ENCODE results near the gene SCGB1A1.

SCGB1A1 gene

DNA sequence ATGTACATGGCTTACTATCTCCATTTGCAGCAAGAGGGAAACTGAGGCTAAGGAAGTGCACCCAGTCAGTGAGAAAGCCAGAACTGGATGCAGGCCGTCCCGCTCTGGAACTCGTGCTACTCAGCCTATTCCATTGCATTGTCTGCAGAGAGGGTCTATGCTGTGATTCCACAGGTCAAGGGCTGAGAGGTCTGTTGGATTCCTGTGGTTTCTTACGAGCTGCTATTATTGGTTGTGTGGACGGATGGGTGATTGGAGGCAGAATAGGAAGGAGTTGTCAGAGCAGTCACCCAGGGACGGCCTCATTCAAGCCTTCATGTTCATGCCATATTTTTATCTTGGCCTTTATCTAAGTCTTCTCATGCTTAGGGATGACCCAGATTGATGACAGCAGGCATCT is 33.4 kb downstream of the SCGB1A1 start:
- Histone ChIP-seq H3K79me2 (ENCODE audit: insufficient read depth, low read length) (no peaks in the 10 kb centered on the region), H3K9ac (ENCODE audit: low read length) (no peak overlapping the region), H4K20me1 (ENCODE audit: insufficient read depth, low read length) (no peaks in the 10 kb centered on the region), H3K9me2 (ENCODE audit: low read depth, low read length) (no peaks in the 10 kb centered on the region), H3F3A (ENCODE audit: insufficient read depth, low read length) (no peaks in the 10 kb centered on the region), H2AFZ (ENCODE audit: low read length) (no peak overlapping the region), H3K27me3 (ENCODE audit: insufficient read depth, low read length) (peaks cover 5% of the 10 kb centered on the region; the same call in 1 of the 2 replicates), H3K4me3 (ENCODE audit: low read depth, low read length, poor library complexity, severe bottlenecking) (no peak overlapping the region), H3K27ac (ENCODE audit: low read depth, low read length, poor library complexity, severe bottlenecking) (no peak overlapping the region), H3K9me3 (ENCODE audit: low read length) (no peaks in the 10 kb centered on the region), H3K4me2 (ENCODE audit: low read length) (no peak overlapping the region), H3K4me1 (ENCODE audit: insufficient read depth, low read length, severe bottlenecking) (no peaks in the 10 kb centered on the region), H3K36me3 (ENCODE audit: insufficient read depth, low read length) (no peaks in the 10 kb centered on the region)
- TF ChIP-seq, protein P1, sequence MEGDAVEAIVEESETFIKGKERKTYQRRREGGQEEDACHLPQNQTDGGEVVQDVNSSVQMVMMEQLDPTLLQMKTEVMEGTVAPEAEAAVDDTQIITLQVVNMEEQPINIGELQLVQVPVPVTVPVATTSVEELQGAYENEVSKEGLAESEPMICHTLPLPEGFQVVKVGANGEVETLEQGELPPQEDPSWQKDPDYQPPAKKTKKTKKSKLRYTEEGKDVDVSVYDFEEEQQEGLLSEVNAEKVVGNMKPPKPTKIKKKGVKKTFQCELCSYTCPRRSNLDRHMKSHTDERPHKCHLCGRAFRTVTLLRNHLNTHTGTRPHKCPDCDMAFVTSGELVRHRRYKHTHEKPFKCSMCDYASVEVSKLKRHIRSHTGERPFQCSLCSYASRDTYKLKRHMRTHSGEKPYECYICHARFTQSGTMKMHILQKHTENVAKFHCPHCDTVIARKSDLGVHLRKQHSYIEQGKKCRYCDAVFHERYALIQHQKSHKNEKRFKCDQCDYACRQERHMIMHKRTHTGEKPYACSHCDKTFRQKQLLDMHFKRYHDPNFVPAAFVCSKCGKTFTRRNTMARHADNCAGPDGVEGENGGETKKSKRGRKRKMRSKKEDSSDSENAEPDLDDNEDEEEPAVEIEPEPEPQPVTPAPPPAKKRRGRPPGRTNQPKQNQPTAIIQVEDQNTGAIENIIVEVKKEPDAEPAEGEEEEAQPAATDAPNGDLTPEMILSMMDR (IDR thresholded peaks at IDR 0.05; ENCODE audit: low read length), result no peak
- no peak for TF ChIP-seq EZH2 (IDR thresholded peaks at IDR 0.05; ENCODE audit: borderline replicate concordance, low read length)

DNA sequence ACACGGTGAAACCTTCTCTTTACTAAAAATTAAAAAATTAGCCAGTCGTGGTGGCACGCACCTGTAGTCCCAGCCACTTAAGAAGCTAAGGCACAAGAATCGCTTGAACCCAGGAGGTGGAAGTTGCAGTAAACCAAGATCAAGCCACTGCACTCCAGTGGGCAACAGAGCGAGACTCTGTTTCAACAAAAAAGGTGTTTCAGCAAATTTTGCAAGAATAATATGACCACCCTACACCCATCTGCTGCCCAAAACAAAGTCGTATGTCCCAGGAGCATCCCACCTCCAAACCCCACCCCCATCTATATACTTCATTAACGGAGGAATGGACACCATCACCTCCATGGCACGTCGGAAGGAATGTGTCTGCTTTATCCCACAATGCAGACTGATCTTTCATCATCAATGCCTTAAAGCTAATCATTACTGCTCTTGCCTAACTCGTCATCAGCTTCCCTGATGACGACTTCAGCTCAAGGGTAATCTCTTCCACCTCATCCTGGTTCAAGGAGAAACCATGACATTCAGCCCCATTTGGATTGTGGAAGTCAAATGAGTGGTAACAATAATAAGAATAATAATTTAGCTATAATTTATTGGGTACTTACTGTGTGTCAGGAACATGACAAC is 34.1 kb downstream of the SCGB1A1 start:
- H2AFZ ChIP-seq (ENCODE audit: low read length), result no peak overlapping the region
- no peaks in the 10 kb centered on the region for H3K9me3 ChIP-seq (ENCODE audit: low read length)
- no peak overlapping the region for H3K4me3 ChIP-seq (ENCODE audit: low read depth, low read length, poor library complexity, severe bottlenecking)
- no peak for TF ChIP-seq EZH2 (IDR thresholded peaks at IDR 0.05; ENCODE audit: borderline replicate concordance, low read length)
- TF ChIP-seq, protein P1 (IDR thresholded peaks at IDR 0.05; ENCODE audit: low read length), result no peak
- no peak overlapping the region for H3K9ac ChIP-seq (ENCODE audit: low read length)
- no peaks in the 10 kb centered on the region for H3F3A ChIP-seq (ENCODE audit: insufficient read depth, low read length)
- no peaks in the 10 kb centered on the region for H3K36me3 ChIP-seq (ENCODE audit: insufficient read depth, low read length)
- no peaks in the 10 kb centered on the region for H4K20me1 ChIP-seq (ENCODE audit: insufficient read depth, low read length)
- no peaks in the 10 kb centered on the region for H3K9me2 ChIP-seq (ENCODE audit: low read depth, low read length)
- no peak overlapping the region for H3K4me2 ChIP-seq (ENCODE audit: low read length)
- H3K4me1 ChIP-seq (ENCODE audit: insufficient read depth, low read length, severe bottlenecking), result no peaks in the 10 kb centered on the region
- no peaks in the 10 kb centered on the region for H3K79me2 ChIP-seq (ENCODE audit: insufficient read depth, low read length)
- H3K27ac ChIP-seq (ENCODE audit: low read depth, low read length, poor library complexity, severe bottlenecking), result no peak overlapping the region
- H3K27me3 ChIP-seq (ENCODE audit: insufficient read depth, low read length), result no peaks in the 10 kb centered on the region; the same call in 1 of the 2 replicates

DNA sequence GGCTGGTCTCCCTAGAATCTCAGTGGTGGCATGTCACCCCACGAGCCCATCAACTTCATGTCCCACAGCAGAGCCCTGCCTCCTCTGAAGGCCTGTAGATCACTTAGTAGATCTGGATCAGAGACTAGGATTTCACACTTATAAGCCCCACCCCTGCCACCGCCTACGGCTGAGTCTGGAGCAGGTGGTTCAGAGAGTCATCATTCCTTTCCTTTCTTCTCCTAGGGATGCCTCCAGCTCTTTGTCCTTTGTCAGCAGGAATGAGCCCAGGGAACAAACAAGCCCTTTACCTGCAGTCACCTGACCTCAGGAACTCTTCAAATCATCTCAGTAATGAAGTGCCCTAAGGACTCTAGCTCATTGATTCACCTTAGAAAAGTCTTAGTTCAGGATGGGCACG is 37.8 kb downstream of the SCGB1A1 start:
- H3K9me3 ChIP-seq (ENCODE audit: low read length), result no peaks in the 10 kb centered on the region
- H2AFZ ChIP-seq (ENCODE audit: low read length), result no peak overlapping the region
- H3K4me1 ChIP-seq (ENCODE audit: insufficient read depth, low read length, severe bottlenecking), result no peaks in the 10 kb centered on the region
- H3K27me3 ChIP-seq (ENCODE audit: insufficient read depth, low read length), result no peaks in the 10 kb centered on the region; the same call in 1 of the 2 replicates
- H3K4me3 ChIP-seq (ENCODE audit: low read depth, low read length, poor library complexity, severe bottlenecking), result no peak overlapping the region
- H3K27ac ChIP-seq (ENCODE audit: low read depth, low read length, poor library complexity, severe bottlenecking), result no peak overlapping the region
- H3K36me3 ChIP-seq (ENCODE audit: insufficient read depth, low read length), result no peaks in the 10 kb centered on the region
- no peaks in the 10 kb centered on the region for H3K79me2 ChIP-seq (ENCODE audit: insufficient read depth, low read length)
- H3K9me2 ChIP-seq (ENCODE audit: low read depth, low read length), result no peaks in the 10 kb centered on the region
- no peak overlapping the region for H3K4me2 ChIP-seq (ENCODE audit: low read length)
- no peak for TF ChIP-seq EZH2 (IDR thresholded peaks at IDR 0.05; ENCODE audit: borderline replicate concordance, low read length)
- TF ChIP-seq, protein P1 (IDR thresholded peaks at IDR 0.05; ENCODE audit: low read length), result no peak
- H4K20me1 ChIP-seq (ENCODE audit: insufficient read depth, low read length), result no peaks in the 10 kb centered on the region
- H3K9ac ChIP-seq (ENCODE audit: low read length), result no peak overlapping the region
- H3F3A ChIP-seq (ENCODE audit: insufficient read depth, low read length), result no peaks in the 10 kb centered on the region
